Hepatic stellate cell (primary cell): Measurements from ENCODE around the gene ZNF10.

ENCODE experiments used
- DNase-seq: peaks from one replicate; pipeline ENCODE4 v3.0.0; 2011; ENCODE audit warnings: low spot score

The ZNF10 gene

GRCh38 chr12:133130038-133130807 lies at the start of gene ZNF10, which contains the start of gene ZNF891:
ZNF10 (plus strand) TSS chr12:133130627; CDS start chr12:133144493, 13,866 bp downstream.
ZNF891 (minus strand) TSS chr12:133130274; CDS start chr12:133121918, 8,356 bp downstream.
- peak; percentile 84 for DNase-seq

- DNase-seq: no peak
These were observed 49.2 kb upstream of the ZNF10 start for GRCh38 chr12:133081159-133081780.

DNA sequence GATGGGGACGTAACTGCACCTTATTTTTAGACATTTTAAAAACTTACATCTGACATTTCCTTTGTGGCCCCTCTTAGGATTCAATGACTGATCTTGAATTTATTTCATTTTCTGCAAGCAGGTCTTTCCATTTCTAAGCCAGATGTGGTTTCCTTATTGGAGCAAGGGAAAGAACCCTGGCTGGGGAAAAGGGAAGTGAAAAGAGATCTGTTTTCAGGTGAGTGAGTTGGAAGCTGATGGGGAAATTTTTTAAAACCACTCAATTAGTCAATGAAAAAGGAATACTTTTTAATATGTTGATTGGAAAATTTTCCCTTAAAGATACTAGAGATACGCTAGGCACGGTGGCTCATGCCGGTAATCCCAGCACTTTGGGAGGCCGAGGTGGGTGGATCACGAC lies 47.1 kb upstream of the ZNF10 start:
- no peak for DNase-seq

GRCh38 chr12:133105620-133106019 lies 24.8 kb upstream of the ZNF10 start:
- DNase-seq: no peak

GRCh38 chr12:133106253-133106652 lies 24.2 kb upstream of the ZNF10 start:
- DNase-seq: no peak

GRCh38 chr12:133107121-133107520 lies 23.3 kb upstream of the ZNF10 start:
- no peak for DNase-seq

- DNase-seq: no peak
These were observed 22.3 kb upstream of the ZNF10 start for GRCh38 chr12:133108150-133108549.

DNA sequence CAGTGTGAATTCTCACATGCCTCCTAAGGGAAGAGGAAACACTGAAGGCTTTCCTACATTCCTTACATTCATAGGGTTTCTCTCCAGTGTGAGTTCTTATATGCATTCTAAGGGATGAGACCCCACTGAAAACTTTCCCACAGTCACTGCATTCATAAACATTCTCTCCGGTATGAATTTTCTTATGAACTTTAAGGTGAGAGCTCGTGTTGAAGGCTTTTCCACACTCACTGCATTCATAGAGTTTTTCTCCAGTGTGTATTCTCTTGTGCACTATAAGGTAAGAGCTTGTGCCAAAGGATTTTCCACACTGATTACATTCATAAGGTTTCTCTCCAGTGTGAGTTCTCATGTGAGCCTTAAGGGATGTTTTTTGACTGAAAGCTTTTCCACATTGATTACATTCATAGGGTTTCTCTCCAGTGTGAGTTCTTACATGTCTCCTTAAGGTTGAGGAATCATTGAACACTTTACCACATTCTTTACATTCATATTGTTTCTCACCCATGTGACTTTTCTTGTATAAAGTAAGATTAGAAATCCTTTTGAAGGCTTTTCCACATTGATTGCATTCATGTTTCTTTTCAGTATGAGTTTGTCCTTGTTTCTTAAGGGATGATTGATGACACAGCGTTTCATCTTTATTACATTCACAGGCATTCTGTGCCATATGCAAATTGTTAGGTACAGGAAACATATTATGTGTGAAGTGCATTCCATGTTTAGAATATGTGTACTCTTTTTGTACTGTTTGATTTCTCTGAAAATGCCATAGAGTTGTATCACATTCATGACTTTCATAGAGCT lies 9.8 kb upstream of the ZNF10 start:
- DNase-seq: no peak

DNA sequence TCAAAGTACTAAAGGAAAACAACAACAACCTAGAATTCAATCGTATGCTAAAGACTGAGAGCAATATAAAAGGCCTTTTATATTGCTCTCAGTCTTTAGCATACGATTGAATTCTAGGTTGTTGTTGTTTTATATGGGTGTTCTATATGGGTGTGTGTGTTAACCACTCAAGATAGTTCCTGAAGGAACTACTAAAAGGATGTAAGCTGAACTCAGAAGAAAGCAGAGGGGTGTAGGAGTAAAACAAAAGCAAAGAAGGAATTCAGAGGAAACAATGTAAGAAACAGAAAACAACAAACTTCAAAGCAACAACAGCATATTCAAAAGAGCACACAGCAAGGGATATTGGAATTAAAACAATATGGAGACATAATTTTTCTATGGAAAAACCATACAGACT lies 5.8 kb upstream of the ZNF10 start:
- no peak for DNase-seq

GRCh38 chr12:133129368-133130037 lies 924 bp upstream of the ZNF10 start:
- DNase-seq: no peak

DNA sequence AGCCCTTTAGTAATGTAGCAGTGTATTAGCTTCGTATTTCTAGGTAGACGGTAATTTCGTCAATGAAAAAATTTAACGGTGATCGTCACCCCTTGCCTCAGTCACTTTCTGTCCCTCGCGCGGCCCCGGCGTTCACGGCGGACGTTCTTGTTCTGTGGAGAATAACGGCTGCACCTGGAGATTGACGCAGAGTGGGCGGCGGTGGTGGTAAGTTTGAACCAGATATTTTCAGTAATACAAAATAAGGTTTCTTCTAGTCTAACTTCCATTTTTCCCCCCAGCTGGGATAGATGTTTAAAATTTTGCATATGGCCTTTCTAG lies 341 bp downstream of the ZNF10 start:
- DNase-seq: peak; percentile 3

- no peak for DNase-seq
These were observed 5.3 kb downstream of the ZNF10 start for GRCh38 chr12:133135747-133136146.

GRCh38 chr12:133145981-133146380 lies 15.6 kb downstream of the ZNF10 start:
- DNase-seq: no peak

- no peak for DNase-seq
These were observed 25.8 kb downstream of the ZNF10 start for GRCh38 chr12:133156125-133156690.

GRCh38 chr12:133165776-133166175 lies 35.3 kb downstream of the ZNF10 start:
- DNase-seq: no peak

- no peak for DNase-seq
These were observed 42.1 kb downstream of the ZNF10 start for GRCh38 chr12:133172491-133172890.

- DNase-seq: no peak
These were observed 44.5 kb downstream of the ZNF10 start for GRCh38 chr12:133174901-133175300.

DNA sequence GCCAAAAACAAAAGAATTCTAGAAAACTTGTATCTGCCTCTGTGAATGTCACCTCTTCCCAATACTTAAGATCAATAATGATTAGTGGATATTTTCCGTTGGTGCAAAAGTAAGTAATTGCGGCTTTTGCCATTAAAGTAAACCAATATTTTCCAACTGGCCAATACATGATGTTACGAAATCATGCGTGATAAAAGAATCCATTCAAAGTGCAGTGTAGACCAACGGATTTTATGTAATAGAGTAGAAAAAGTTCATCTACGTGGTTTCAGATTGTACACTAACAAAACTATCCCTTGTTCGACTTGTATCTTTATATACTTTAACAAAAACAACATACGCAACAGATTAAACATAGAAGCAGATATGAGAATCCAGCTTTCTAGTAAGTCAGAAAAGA lies 50.2 kb downstream of the ZNF10 start:
- DNase-seq: no peak

GRCh38 chr12:133181238-133181959 lies 51.0 kb downstream of the ZNF10 start, which contains the start of gene ZNF268:
ZNF268 (plus strand) TSS chr12:133181495; CDS start chr12:133181998, 503 bp downstream.
- DNase-seq: peak; percentile 86

DNA sequence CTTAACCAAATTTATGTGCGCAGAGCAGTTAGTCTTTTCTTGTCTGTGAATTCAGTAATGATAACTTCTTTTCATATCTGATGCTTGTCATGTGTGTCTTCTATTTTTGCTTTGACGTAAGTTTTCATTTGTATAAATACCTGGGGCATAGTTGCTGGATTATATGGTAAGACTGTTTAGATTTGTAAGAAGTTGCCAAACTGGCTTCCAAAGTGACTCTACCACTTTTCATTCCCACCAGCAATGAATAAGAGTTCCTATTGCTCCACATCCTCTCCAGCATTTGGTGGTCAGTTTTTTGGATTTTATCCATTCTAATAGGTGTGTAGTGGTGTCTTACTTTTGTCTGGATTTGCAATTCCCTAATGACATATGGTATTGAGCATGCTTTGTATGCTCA lies 59.7 kb downstream of the ZNF10 start:
- DNase-seq: no peak

- DNase-seq: no peak
These were observed 62.4 kb downstream of the ZNF10 start for GRCh38 chr12:133192847-133193246.
